HG02852 (cell line): Measurements from ENCODE around the gene EEF1AKMT2.
"Not testable (repeated sequence)": the region's sequence is repeated elsewhere in the genome, so short reads cannot be mapped to it uniquely, and the experiment has no call there.

ENCODE experiments used
- ATAC-seq: cut with Tn5 transposase; IDR thresholded peaks from one replicate; pipeline ENCODE4 v1.9.1; 2021; ENCODE audit warnings: mild to moderate bottlenecking, moderate library complexity; ENCODE audit not compliant: unreplicated experiment

Gene EEF1AKMT2

DNA sequence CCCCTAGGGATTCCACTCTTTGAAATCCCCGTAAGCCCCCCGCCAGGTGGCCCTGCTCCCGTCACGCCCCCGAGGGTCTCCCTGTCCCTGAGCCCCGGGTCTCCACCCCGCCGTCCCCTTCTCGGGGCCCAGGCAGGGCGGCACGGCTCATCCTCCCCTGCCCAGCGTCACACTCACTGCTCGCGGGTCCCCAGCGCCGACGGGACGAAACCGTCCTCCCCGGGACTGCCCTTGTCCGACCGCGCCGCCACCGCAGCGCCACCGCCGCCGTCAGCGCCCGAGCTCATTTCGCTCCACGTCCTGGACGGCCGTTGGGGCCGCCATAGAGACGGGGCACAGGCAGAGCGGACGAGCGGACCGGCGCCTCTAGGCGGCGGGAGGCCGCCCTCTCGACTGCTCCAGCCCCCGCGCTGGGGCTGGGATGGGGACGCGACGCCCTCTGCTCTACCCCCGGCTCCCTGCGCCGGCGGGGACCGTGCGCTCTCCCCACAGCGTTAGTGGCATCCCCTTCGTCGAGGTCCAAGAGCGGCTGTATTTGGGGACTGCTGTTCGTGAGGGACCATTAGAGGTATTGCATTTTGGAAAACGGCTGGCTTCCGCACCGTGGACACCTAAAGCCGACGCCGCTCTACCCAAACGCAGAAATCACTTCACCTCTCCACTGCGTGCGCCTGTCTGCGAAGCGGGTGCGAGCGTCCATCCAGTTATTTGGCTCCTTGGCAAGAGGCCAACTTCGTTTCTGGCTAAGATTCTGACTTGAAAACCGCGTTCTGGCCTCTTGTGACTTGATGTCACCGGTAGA, at the start of gene EEF1AKMT2:
TSS of gene EEF1AKMT2 (minus strand) at position 341 of the 802 bp plus-strand sequence. CDS start at position 287, 54 bp downstream.
- peak; percentile 76 for ATAC-seq

DNA sequence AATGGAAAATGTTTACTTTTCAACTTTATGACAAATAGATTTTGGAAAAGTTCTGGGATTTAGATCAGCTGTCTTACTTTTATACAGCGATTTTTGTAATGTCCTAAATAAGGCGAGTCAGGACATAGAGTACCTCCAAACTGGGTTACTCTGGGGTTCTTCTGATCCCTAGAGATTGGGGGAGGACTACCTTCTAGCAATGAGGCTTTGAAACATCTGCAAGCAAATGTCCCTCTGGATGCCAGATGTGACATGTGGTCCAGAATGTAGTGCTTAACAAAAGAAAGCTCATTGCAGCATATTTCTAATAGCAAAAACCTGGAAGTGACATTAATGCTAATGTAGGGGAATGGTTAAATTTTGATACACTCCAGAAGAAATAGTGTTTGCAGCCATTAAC, 46.0 kb upstream of the EEF1AKMT2 start:
- no peak for ATAC-seq

DNA sequence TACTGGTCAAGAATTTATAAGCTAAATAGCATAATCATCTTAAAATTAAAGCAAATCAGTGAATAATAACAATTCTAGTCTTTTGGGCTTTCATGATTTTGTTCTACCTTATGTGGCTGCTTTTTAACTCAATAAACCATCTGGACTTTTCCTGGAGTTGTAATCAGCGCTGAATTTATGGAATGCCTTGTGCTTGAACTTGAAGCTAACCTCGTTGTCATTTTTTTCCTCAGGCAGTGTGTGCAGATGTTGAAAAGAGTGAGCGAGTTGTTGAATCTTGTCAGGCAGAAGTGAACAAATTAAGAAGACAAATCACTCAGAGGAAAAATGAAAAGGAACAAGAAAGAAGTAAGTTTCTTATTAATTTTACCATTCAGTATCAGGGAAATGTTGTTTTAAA, 39.4 kb upstream of the EEF1AKMT2 start:
- ATAC-seq: no peak

DNA sequence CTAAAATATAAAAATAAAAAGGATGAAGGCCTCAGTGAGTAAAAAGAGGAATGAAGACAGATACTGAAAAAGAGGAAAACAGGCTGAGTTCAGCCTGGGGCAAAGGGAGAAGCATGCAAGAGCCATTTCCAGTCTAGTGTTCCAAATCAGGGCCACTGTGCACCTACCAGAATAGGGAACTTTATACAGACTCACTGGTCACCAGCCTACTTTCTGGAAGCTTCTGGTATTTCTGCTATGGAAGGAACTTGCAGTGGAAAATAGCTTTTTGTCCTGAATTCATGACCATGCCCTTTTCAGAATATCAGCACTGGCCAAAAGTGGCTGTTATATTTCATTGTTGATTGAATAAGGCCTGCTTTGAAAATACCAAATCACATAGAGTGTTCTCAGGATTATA, 38.8 kb upstream of the EEF1AKMT2 start:
- ATAC-seq: no peak

DNA sequence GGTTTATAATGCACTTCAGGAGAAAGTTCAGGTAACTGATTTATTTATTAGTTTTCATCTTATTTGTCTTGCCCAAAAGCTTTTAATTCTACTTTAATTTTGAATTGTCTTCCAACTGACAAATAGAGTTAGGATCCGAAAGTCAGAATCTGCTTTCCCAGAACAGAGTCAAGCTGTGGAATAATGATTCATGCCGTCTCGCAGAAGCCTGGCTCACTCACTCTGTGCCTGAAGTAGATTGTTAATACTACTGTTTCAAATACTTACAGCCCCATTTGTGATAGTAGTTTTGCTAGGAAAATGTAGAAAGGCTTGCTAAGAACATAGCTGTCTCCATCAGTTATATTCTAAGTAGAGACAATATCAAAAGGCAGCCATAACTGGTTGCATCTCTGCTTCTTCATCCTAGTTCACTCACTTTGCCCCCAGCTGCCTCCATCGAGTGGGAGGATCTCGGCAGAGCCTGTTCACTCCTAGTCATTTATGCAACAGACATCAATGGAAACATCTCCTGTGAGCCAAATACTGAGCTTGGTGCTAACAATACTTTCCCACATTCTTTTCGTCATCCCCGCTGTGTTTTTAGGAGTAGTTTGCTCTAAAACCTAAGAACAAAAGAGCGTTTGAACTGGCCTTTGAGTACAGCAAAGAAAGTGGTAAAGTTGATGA, 37.9 kb upstream of the EEF1AKMT2 start:
- no peak for ATAC-seq

DNA sequence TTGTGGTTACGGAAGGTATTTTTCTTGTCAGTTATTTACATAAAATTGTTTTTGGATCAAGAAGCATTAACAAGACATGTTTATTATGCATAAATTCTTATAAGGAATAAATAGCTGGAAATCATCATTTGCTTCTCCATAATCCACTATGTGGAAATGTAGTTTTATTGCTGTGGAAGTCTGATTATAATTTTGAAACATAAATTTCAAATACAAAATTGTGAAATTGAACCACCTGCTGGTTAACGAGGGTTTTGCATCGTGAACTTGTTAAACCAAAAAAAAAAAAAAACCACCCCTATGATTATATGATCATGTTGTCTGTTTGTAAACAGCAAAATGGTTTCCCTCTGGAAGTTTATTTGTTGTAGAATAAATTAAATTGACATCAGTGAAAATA, 35.8 kb upstream of the EEF1AKMT2 start:
- ATAC-seq: no peak

DNA sequence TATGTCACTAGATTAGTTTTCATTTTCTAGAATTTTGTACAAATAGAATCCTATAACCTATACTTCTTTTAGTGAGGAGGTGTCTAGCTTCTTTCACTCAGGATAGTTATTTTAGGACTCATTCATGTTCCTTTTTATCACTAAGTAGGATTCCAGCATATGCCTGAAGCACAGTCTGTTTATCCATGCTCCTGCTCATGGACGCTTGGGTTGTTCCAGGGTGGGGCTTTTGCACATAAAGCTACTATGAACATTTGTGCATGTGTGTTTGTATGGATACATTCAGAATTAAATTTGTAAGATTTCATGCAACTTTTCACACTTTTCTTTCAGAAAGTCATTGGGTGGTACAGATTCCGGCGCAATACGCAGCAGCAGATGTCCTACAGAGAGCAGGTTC, 34.6 kb upstream of the EEF1AKMT2 start:
- ATAC-seq: no peak

DNA sequence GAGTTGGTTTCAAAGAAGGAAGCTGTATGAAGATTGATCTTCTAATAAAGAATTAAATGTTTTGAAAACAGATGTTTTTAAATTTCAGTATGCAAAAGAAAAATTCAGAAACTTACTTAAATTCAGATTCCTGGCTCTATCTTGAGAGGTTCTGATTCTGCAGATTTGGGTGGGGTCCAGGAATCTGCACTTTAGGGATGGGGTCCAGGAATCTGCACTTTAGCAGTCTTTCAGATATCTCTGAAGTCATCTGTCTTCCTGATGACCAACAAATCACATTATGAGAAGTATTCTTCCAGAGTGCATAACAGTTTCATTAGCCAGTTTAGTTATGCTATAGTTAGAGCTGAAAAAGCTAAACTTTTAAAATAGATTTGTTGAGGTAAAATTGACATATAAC, 34.0 kb upstream of the EEF1AKMT2 start:
- no peak for ATAC-seq

DNA sequence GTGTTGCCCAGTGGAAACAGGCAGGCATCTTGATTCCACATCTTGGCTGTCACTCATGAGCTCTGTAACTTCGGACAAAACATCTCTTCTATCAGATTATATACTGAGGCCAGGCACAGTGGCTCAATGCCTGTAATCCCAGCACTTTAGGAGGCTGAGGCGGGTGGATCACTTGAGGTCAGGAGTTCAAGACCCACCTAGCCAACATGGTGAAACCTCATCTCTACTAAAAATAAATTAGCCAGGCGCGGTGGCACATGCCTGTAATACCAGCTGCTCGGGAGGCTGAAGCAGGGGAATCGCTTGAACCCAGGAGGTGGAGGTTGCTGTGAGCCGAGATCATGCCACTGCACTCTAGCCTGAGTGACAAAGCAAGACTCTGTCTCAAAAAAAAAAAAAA, 33.2 kb upstream of the EEF1AKMT2 start:
- not testable (repeated sequence) for ATAC-seq

DNA sequence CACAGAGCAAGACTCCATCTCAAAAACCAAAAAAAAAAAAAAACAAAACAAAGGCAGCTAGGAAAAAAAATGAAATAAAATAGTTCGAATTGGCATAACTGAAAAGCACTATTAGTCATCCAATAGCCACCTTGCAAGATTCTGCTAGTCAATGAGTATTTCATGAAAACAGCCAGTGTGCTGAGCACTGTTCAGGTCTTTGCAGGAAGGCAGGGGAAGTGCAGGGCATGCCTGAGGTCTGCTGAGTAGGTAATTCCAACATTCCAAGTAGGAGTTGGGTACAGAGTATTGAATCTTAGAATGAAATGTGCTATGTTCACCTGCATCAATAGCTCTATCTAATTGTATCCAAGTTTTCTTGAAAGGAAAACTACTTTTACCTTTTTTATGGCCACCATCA, 32.8 kb upstream of the EEF1AKMT2 start:
- ATAC-seq: no peak

DNA sequence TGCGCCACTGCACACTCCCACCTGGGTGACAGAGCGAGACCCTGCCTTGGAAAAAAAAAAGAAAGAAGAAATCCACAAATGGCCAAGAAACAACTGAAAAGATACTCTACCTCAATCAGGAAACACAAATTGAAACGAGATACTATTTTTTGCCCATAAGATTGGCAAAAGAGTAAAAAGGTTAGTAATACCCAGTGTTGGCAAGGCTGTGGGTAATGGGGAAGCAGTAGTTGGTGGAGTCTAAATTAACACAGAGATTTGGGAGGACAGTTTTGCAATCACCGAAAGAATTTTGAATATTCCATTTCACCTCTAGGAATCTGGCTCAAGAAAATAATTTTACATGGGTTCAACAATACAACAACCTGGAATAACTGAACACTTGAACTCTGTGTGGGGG, 29.8 kb upstream of the EEF1AKMT2 start:
- no peak for ATAC-seq

DNA sequence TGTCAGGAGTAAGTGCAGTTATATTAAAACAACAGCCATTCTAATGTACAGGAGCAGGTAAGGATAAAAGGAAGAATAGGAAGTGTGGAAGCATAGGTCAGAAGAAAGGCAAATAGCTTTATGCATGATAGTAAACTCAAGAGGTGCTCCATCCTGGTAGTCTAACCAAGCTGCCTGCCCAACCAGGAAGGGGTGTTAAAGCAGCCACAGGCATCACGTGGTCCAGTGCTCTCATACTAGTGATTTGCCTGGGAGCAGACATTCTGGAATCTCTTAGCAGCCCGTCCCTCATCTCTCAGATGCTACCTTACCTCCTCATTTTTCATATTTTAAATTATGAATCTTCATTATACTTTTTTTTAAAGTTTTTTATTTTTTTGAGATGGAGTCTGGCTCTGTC, 28.4 kb upstream of the EEF1AKMT2 start:
- ATAC-seq: no peak

DNA sequence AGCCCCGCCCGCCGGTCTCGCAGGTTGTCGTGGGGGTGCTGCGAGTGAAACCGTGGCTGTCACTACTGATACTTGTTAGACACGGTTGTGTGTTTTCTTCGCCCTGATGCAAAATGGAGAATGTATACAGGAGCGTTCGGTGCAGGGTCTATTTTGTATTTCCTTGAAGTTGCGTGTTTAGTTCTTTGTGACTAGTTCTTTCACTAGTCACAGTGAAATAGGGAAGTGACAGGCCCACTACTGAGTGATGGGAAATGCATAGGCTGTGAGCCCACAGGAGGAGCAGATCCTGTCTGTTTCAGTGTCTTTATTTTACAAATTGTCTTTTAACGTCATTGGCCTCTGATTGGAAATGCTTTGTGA, 10.6 kb upstream of the EEF1AKMT2 start:
- ATAC-seq: peak; percentile 56

DNA sequence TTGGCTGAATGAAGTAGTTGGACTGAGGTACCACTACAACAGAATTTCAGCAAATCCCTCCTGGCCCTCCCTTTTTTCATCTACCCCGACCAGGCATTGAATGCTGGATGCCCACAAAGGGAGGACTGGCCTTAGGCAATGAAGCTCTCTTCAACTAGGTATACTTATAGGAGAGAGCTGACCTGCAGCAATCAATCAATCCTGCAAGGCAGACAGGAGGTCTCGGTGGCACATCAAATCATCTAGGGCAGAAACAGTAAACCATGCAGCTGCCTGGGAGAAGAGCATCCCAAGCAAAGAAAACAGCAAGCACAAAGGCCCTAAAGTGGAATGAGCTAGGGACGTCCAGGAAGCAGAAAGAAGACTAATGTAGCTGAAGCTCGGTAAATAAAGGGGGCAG, 7.5 kb upstream of the EEF1AKMT2 start:
- ATAC-seq: no peak

DNA sequence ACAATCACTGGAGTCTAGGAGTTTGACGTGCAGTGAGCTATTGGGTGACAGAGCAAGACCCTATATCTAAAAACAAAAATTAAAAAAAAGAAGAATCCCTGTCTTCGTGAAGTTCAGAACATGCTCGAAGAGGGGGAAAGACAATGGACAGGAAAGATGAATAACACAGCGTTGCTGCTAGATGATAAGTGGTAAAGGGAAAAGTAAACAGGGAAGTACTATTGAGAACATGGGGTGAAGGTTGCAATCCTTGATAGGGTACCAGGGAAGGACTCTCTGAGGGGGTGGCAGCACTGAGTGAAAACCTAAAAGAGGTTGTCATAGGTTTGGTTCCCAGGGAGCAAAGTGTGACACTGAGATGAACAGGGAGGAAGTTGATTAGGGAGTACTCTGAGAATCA, 7.1 kb upstream of the EEF1AKMT2 start:
- ATAC-seq: no peak

DNA sequence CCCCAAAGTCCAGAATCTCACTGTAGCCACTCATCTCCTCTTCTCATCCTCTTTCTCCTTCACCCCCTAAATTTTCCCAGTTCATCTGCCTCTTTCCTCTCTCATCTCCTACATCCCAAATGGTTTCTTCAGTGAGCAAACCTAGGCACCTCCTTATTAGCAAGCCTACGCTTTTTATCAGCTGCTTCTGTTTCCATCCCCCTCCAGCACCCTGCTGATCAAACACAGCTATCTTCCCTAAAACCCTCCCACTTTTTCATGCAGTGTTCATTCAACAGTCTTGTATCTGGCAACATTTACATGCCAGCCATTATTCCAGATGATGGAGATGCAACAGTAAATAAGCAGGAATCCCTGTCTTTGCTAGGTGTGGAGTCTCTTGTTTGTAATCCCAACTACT, 6.7 kb upstream of the EEF1AKMT2 start:
- ATAC-seq: no peak

DNA sequence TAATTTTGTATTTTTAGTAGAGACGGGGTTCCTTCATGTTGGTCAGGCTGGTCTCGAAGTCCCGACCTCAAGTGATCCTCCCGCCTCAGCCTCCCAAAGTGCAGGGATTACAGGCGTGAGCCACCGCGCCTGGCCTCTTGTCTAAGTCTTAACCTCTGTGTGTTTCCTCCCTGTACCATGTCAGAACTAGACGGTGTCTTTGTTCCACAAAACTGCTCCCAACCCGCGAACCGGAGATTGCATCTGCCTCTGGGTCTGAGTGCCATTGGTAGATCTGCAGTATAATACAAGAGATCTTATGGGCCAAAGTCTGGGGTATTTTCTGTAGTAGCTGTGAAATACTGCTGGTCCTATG, 1.3 kb upstream of the EEF1AKMT2 start:
- ATAC-seq: no peak

DNA sequence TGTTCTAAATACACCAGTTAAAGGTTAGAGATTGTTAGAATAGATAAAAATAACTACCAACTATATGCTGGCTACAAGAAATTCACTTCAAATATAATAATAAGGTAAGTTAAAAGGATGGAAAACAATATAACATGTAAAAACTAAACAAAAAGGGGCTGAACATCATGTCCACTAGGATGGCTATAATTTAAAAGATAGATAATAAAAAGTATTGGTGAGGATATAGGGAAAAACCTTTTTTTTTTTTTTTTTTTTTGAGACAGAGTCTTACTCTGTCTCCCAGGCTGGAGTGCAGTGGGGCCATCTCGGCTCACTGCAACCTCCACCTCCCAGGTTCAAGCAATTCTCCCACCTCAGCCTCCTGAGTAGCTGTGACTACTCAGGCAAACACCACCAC, 8.8 kb downstream of the EEF1AKMT2 start:
- ATAC-seq: not testable (repeated sequence)

DNA sequence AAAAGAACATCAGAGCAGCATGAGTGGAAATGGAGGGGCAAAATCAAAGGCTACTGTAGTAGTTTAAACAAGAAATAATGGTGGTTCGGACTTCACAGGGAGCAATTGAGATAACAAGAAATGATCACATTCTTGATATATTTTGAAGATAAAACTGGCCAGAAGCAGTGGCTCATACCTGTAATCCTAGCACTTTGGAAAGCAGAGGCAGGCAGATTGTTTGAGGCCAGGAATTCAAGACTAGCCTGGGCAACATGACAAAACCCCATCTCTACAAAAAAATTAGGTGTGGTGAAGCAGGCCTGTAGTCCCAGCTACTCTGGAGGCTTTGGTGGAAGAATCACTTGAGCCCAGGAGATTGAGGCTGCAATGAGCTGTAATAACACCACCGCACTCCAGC, 22.9 kb downstream of the EEF1AKMT2 start:
- no peak for ATAC-seq

DNA sequence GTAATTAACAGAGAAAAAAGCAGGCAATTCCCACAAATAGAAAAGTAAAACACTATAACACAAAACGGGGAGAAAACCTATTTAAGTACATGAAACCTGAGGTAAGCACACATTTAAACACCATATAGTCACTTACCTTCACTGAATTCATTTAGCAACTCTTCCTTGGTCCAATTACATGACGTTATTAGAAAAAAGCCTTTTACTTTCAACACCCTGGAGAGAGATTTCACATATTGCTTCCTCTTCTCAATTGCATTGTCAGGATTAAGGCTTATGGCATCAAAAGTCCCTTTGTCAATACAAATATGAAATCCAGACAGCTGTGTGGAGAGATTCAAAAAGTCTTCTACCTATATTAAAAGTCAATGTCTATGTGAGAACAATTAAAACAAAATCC, 26.4 kb downstream of the EEF1AKMT2 start:
- ATAC-seq: no peak

DNA sequence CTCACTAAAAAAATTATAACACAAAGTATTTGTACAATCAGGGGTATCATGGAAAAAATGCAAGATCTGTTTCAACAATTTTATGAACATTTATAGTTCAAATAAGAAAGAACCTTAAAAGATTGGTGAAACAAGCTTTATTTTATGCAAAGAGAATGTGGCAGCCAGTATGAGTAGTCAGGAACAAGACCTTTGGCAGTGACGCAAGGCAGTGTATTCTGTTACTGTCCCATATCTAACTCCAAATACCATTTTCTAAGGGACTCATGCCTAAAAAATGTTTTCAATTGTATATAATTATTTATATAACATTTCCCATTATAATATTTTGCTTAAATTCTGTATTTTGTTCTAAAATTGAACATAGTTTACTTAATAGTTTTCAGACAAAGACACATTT, 28.4 kb downstream of the EEF1AKMT2 start:
- no peak for ATAC-seq

DNA sequence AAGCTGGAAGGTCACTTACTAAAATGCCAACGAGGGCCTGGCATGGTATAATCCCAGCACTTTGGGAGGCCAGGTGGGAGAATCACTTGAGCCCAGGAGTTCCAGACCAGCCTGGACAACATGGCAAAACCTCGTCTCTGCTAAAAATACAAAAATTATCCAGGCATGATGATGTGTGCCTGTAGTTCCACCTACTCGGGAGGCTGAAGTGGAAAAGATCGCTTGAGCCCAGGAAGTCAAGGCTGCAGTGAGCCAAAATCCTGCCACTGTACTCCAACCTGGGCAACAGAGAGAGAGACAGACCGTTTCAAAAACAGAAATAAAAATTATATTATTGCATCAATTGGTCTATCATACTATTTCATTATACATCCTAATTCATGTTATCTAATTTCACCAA, 29.4 kb downstream of the EEF1AKMT2 start:
- ATAC-seq: no peak
